ENCODE measurements around the gene GZF1. TPM values are rescaled to one million over a fixed set of nuclear protein-coding genes. Genes with fewer than 3 reads are reported as not detected.

The GZF1 gene
- total and polyA plus RNA-seq, 4 donors: 5.3 to 17.8 (median 14.6) TPM

DNA sequence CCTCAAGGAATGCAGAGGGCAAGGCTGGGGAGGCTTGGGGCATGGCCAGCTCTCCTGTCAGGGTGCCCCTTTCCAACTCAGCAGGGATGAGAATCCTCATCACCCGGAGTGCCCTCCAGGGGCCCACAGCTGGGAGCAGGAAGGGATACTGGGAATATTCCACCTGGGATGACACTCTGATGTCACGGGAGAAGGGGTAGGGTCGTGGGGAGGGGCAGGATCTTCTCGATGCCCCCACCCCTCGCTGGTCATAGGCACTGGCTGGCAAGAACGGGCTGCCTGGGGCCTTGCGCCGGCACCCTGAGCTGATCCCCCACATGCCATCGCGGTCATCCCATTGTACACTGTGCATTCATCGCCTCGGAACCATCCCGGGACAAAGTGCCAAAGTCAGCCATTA lies 22.0 kb upstream of the GZF1 start:
- Histone ChIP-seq H3K9ac (ENCODE audit: insufficient read depth in 1 of 2, low read length in 2 of 2) (no peak overlapping the region), H3K4me3 (no peak overlapping the region), H3K36me3 (ENCODE audit: control insufficient read depth in 4 of 4, insufficient read depth in 4 of 4, low read length in 4 of 4) (no peaks in the 10 kb centered on the region), H3K27me3 (ENCODE audit: control insufficient read depth in 3 of 3, insufficient read depth in 3 of 3, low read length in 2 of 3) (no peaks in the 10 kb centered on the region), H3K27ac (ENCODE audit: low read depth in 1 of 2, low read length in 1 of 2) (no peak overlapping the region), H3K4me1 (ENCODE audit: control insufficient read depth in 5 of 5, insufficient read depth in 5 of 5, low read length in 5 of 5) (no peaks in the 10 kb centered on the region), H3K9me3 (ENCODE audit: control insufficient read depth in 4 of 4, insufficient read depth in 3 of 4, low read length in 3 of 4) (no peaks in the 10 kb centered on the region)
- ATAC-seq (ENCODE audit: insufficient read depth, low FRiP score) (no peak), DNase-seq (no peak)
- TF ChIP-seq, protein P1, sequence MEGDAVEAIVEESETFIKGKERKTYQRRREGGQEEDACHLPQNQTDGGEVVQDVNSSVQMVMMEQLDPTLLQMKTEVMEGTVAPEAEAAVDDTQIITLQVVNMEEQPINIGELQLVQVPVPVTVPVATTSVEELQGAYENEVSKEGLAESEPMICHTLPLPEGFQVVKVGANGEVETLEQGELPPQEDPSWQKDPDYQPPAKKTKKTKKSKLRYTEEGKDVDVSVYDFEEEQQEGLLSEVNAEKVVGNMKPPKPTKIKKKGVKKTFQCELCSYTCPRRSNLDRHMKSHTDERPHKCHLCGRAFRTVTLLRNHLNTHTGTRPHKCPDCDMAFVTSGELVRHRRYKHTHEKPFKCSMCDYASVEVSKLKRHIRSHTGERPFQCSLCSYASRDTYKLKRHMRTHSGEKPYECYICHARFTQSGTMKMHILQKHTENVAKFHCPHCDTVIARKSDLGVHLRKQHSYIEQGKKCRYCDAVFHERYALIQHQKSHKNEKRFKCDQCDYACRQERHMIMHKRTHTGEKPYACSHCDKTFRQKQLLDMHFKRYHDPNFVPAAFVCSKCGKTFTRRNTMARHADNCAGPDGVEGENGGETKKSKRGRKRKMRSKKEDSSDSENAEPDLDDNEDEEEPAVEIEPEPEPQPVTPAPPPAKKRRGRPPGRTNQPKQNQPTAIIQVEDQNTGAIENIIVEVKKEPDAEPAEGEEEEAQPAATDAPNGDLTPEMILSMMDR (IDR thresholded peaks at IDR 0.05; ENCODE audit: control extremely low read depth, extremely low read depth): no peak
- WGBS, 2 donors: 81 to 82% methylated on average over 13 of the region's 13 CpGs

- Histone ChIP-seq H3K4me1 (ENCODE audit: control insufficient read depth in 5 of 5, insufficient read depth in 5 of 5, low read length in 5 of 5) (no peaks in the 10 kb centered on the region), H3K4me3 (no peak overlapping the region), H3K9ac (ENCODE audit: insufficient read depth in 1 of 2, low read length in 2 of 2) (no peak overlapping the region), H3K27me3 (ENCODE audit: control insufficient read depth in 3 of 3, insufficient read depth in 3 of 3, low read length in 2 of 3) (no peaks in the 10 kb centered on the region), H3K36me3 (ENCODE audit: control insufficient read depth in 4 of 4, insufficient read depth in 4 of 4, low read length in 4 of 4) (no peaks in the 10 kb centered on the region), H3K27ac (ENCODE audit: low read depth in 1 of 2, low read length in 1 of 2) (no peak overlapping the region), H3K9me3 (ENCODE audit: control insufficient read depth in 4 of 4, insufficient read depth in 3 of 4, low read length in 3 of 4) (no peaks in the 10 kb centered on the region)
- 37 to 44% methylated on average over 9 of the region's 9 CpGs for WGBS, 2 donors
- no peak for ATAC-seq (ENCODE audit: insufficient read depth, low FRiP score)
- DNase-seq: peak; percentile 76 to 86 (median 78)
- TF ChIP-seq, protein P1 (IDR thresholded peaks at IDR 0.05; ENCODE audit: control extremely low read depth, extremely low read depth): peak; percentile 55
Measured at GRCh38 chr20:23340524-23340923, 21.5 kb upstream of the GZF1 start.

GRCh38 chr20:23341073-23341472 lies 20.9 kb upstream of the GZF1 start:
- DNase-seq (no peak), ATAC-seq (ENCODE audit: insufficient read depth, low FRiP score) (no peak)
- Histone ChIP-seq H3K27me3 (ENCODE audit: control insufficient read depth in 3 of 3, insufficient read depth in 3 of 3, low read length in 2 of 3) (no peaks in the 10 kb centered on the region), H3K27ac (ENCODE audit: low read depth in 1 of 2, low read length in 1 of 2) (no peak overlapping the region), H3K4me1 (ENCODE audit: control insufficient read depth in 5 of 5, insufficient read depth in 5 of 5, low read length in 5 of 5) (no peaks in the 10 kb centered on the region), H3K36me3 (ENCODE audit: control insufficient read depth in 4 of 4, insufficient read depth in 4 of 4, low read length in 4 of 4) (no peaks in the 10 kb centered on the region), H3K9ac (ENCODE audit: insufficient read depth in 1 of 2, low read length in 2 of 2) (no peak overlapping the region), H3K4me3 (no peak overlapping the region), H3K9me3 (ENCODE audit: control insufficient read depth in 4 of 4, insufficient read depth in 3 of 4, low read length in 3 of 4) (no peaks in the 10 kb centered on the region)
- WGBS, 2 donors: 78 to 90% methylated on average over 2 of the region's 2 CpGs
- TF ChIP-seq, protein P1 (IDR thresholded peaks at IDR 0.05; ENCODE audit: control extremely low read depth, extremely low read depth): no peak

- DNase-seq (no peak), ATAC-seq (ENCODE audit: insufficient read depth, low FRiP score) (no peak)
- no peak overlapping the region for H3K4me3 ChIP-seq
- no peak overlapping the region for H3K27ac ChIP-seq (ENCODE audit: low read depth in 1 of 2, low read length in 1 of 2)
- H3K9ac ChIP-seq (ENCODE audit: insufficient read depth in 1 of 2, low read length in 2 of 2): no peak overlapping the region
- no peaks in the 10 kb centered on the region for H3K36me3 ChIP-seq (ENCODE audit: control insufficient read depth in 4 of 4, insufficient read depth in 4 of 4, low read length in 4 of 4)
- no peaks in the 10 kb centered on the region for H3K4me1 ChIP-seq (ENCODE audit: control insufficient read depth in 5 of 5, insufficient read depth in 5 of 5, low read length in 5 of 5)
- H3K27me3 ChIP-seq (ENCODE audit: control insufficient read depth in 3 of 3, insufficient read depth in 3 of 3, low read length in 2 of 3): no peaks in the 10 kb centered on the region
- H3K9me3 ChIP-seq (ENCODE audit: control insufficient read depth in 4 of 4, insufficient read depth in 3 of 4, low read length in 3 of 4): no peaks in the 10 kb centered on the region
- WGBS, 2 donors: 98 to 100% methylated on average over 1 of the region's 1 CpG
- TF ChIP-seq, protein P1 (IDR thresholded peaks at IDR 0.05; ENCODE audit: control extremely low read depth, extremely low read depth): no peak
Measured at GRCh38 chr20:23343590-23343989, 18.4 kb upstream of the GZF1 start.

Data from lung (tissue), 12 donors.